IMR-90 (cell line): ENCODE data around the gene GBE1. TPM values are rescaled to one million over a fixed set of nuclear protein-coding genes. Genes with fewer than 3 reads are reported as not detected.

Experiments used
- ATAC-seq: fragments of 200-7000 bp; cut with Tn5 transposase; 2 replicates; pipeline ENCODE4 v1.9.1; 2020; ENCODE audit warnings: low read depth, mild to moderate bottlenecking, moderate library complexity
- BruUV-seq: library from RNA; stranded (reverse); fragments of 400-500 nt; replicated peaks from 2 replicates; lab custom pipeline; 2021; lab: Mats Ljungman, UMichigan
- CTCF ChIA-PET: fragments of 300-600 bp; formaldehyde crosslinking; extraction: SDS; loops from one replicate; lab custom pipeline; 2021; ENCODE audit warnings: antibody characterized with exemption; lab: Yijun Ruan, JAX
- POLR2A ChIA-PET: fragments of 300-600 bp; sonication (Branson Sonifier 250); formaldehyde crosslinking; loops from one replicate; lab custom pipeline; 2022; ENCODE audit warnings: antibody characterized with exemption; ENCODE audit not compliant: unreplicated experiment; lab: Charles Lee
- DNase-seq: peaks from one replicate; pipeline ENCODE4 v3.0.0; 2013
- H2AFZ ChIP-seq: replicated peaks from 2 replicates; pipeline ENCODE3; 2013; ENCODE audit warnings: low read length, mild to moderate bottlenecking; ENCODE audit not compliant: poor library complexity
- H2AK5ac ChIP-seq: 2 replicates; pipeline ENCODE4 v1.6.1; 2013; ENCODE audit warnings: low read depth, low read length, inconsistent platforms
- H2AK9ac ChIP-seq: replicated peaks from 2 replicates; pipeline ENCODE3; 2013; ENCODE audit warnings: mild to moderate bottlenecking, low read depth, low read length, moderate library complexity; ENCODE audit not compliant: poor library complexity
- H2BK120ac ChIP-seq: 2 replicates; pipeline ENCODE4 v1.6.1; 2013; ENCODE audit warnings: low read depth, low read length, inconsistent platforms
- H2BK15ac ChIP-seq: 3 replicates; pipeline ENCODE4 v1.6.1; 2013; ENCODE audit warnings: low read depth, low read length, inconsistent platforms
- H2BK20ac ChIP-seq: 2 replicates; pipeline ENCODE4 v1.6.1; 2013; ENCODE audit warnings: low read depth, mild to moderate bottlenecking, inconsistent platforms, low read length, moderate library complexity
- H2BK5ac ChIP-seq: 2 replicates; pipeline ENCODE4 v1.6.1; 2013; ENCODE audit warnings: mild to moderate bottlenecking, low read depth, low read length, inconsistent platforms; ENCODE audit not compliant: poor library complexity, severe bottlenecking
- H3K14ac ChIP-seq: replicated peaks from 2 replicates; pipeline ENCODE4 v1.6.1; 2013; ENCODE audit warnings: low read depth, low read length, inconsistent platforms
- H3K18ac ChIP-seq: 2 replicates; pipeline ENCODE4 v1.6.1; 2013; ENCODE audit warnings: low read depth, low read length, control low read depth
- H3K23ac ChIP-seq: 2 replicates; pipeline ENCODE4 v1.6.1; 2013; ENCODE audit warnings: low read depth, low read length, inconsistent platforms
- H3K27ac ChIP-seq: 2 replicates; pipeline ENCODE4 v1.5.1; 2013; ENCODE audit warnings: mild to moderate bottlenecking, control low read depth, low read length; ENCODE audit not compliant: insufficient read depth
- H3K27me3 ChIP-seq: 2 replicates; pipeline ENCODE4 v1.6.1; 2013; ENCODE audit warnings: low read length; ENCODE audit not compliant: control insufficient read depth, insufficient read depth
- H3K36me3 ChIP-seq: 2 replicates; pipeline ENCODE4 v1.6.1; 2013; ENCODE audit warnings: low read length, mixed read lengths; ENCODE audit not compliant: control insufficient read depth, insufficient read depth
- H3K4ac ChIP-seq: 2 replicates; pipeline ENCODE4 v1.6.1; 2013; ENCODE audit warnings: low read depth, low read length, inconsistent platforms
- H3K4me1 ChIP-seq: 2 replicates; pipeline ENCODE4 v1.6.1; 2013; ENCODE audit warnings: low read length, mixed read lengths; ENCODE audit not compliant: control insufficient read depth, insufficient read depth
- H3K4me2 ChIP-seq: 2 replicates; pipeline ENCODE4 v1.6.1; 2013; ENCODE audit warnings: low read depth, mild to moderate bottlenecking, control low read depth, low read length, moderate library complexity
- H3K4me3 ChIP-seq: 2 replicates; pipeline ENCODE4 v1.5.1; 2013; ENCODE audit warnings: low read depth, mild to moderate bottlenecking, control low read depth, low read length, moderate library complexity; ENCODE audit not compliant: insufficient read depth
- H3K56ac ChIP-seq: 2 replicates; pipeline ENCODE4 v1.6.1; 2013; ENCODE audit warnings: low read length, inconsistent platforms; ENCODE audit not compliant: insufficient read depth; ENCODE audit errors: extremely low read depth
- H3K79me1 ChIP-seq, 2 experiments: 2 replicates each; pipeline ENCODE4 v1.6.1; 2013; ENCODE audit warnings: low read length in 2 of 2, inconsistent platforms in 1 of 2, low read depth in 1 of 2
- H3K9ac ChIP-seq: 2 replicates; pipeline ENCODE4 v1.6.1; 2013; ENCODE audit warnings: low read depth, low read length, control low read depth
- H3K9me1 ChIP-seq: 2 replicates; pipeline ENCODE4 v1.6.1; 2013; ENCODE audit warnings: low read length, inconsistent platforms; ENCODE audit not compliant: insufficient read depth
- H3K9me3 ChIP-seq: 2 replicates; pipeline ENCODE4 v1.6.1; 2013; ENCODE audit warnings: low read length; ENCODE audit not compliant: control insufficient read depth, insufficient read depth
- H4K20me1 ChIP-seq: 2 replicates; pipeline ENCODE4 v1.6.1; 2013; ENCODE audit warnings: low read length, inconsistent platforms; ENCODE audit not compliant: insufficient read depth
- H4K5ac ChIP-seq: 2 replicates; pipeline ENCODE4 v1.6.1; 2013; ENCODE audit warnings: mild to moderate bottlenecking, low read depth, low read length, control low read depth
- H4K8ac ChIP-seq, 2 experiments: 2 replicates each; pipeline ENCODE4 v1.6.1; 2013; ENCODE audit warnings: low read depth in 2 of 2, low read length in 2 of 2, control low read depth in 1 of 2, inconsistent platforms in 1 of 2
- H4K91ac ChIP-seq: 2 replicates; pipeline ENCODE4 v1.6.1; 2013; ENCODE audit warnings: low read depth, low read length, inconsistent platforms; ENCODE audit not compliant: insufficient read depth
- BHLHE40 ChIP-seq: fragments of 150-350 bp; IDR thresholded peaks from 2 replicates; pipeline ENCODE4 v1.6.1; 2016; ENCODE audit warnings: mild to moderate bottlenecking, low read depth, low read length
- CEBPB ChIP-seq: IDR thresholded peaks from 2 replicates; pipeline ENCODE4 v1.6.1; 2012; ENCODE audit warnings: low read depth, low read length, improper control_type of control experiment
- CHD1 ChIP-seq: IDR thresholded peaks from 2 replicates; pipeline ENCODE4 v1.6.1; 2012; ENCODE audit warnings: low read depth, low read length, improper control_type of control experiment
- CTCF ChIP-seq: conservative IDR thresholded peaks from 2 replicates; pipeline ENCODE4 v1.5.1; 2012; ENCODE audit warnings: mild to moderate bottlenecking, low read depth, low read length, improper control_type of control experiment
- FOS ChIP-seq: fragments of 150-350 bp; IDR thresholded peaks from 2 replicates; pipeline ENCODE4 v1.6.1; 2016; ENCODE audit warnings: low read depth, low read length
- MAFK ChIP-seq: IDR thresholded peaks from 2 replicates; pipeline ENCODE4 v1.6.1; 2012; ENCODE audit warnings: low read depth, low read length, improper control_type of control experiment
- MAZ ChIP-seq: IDR thresholded peaks from 2 replicates; pipeline ENCODE4 v1.6.1; 2012; ENCODE audit warnings: low read depth, mild to moderate bottlenecking, low read length, improper control_type of control experiment, moderate library complexity, borderline replicate concordance
- MXI1 ChIP-seq: IDR thresholded peaks from 2 replicates; pipeline ENCODE4 v1.6.1; 2012; ENCODE audit warnings: low read depth, mild to moderate bottlenecking, low read length, moderate library complexity, borderline replicate concordance
- NFE2L2 ChIP-seq: fragments of 150-350 bp; IDR thresholded peaks from 2 replicates; pipeline ENCODE4 v1.6.1; 2016; ENCODE audit warnings: low read depth, mild to moderate bottlenecking, low read length
- POLR2A ChIP-seq: IDR thresholded peaks from 2 replicates; pipeline ENCODE4 v1.6.1; 2012; ENCODE audit warnings: mild to moderate bottlenecking, low read depth, low read length
- RAD21 ChIP-seq: IDR thresholded peaks from 2 replicates; pipeline ENCODE4 v1.6.1; 2012; ENCODE audit warnings: low read length, improper control_type of control experiment
- RCOR1 ChIP-seq: IDR thresholded peaks from 2 replicates; pipeline ENCODE4 v1.6.1; 2012; ENCODE audit warnings: mild to moderate bottlenecking, low read length, improper control_type of control experiment; ENCODE audit not compliant: insufficient replicate concordance
- RFX5 ChIP-seq: IDR thresholded peaks from 2 replicates; pipeline ENCODE4 v1.8.0; 2012; ENCODE audit warnings: low read depth, mild to moderate bottlenecking, low read length, moderate library complexity
- SMC3 ChIP-seq: fragments of 150-350 bp; IDR thresholded peaks from 2 replicates; pipeline ENCODE4 v1.6.1; 2016; ENCODE audit warnings: low read depth, mild to moderate bottlenecking, antibody characterized with exemption, low read length, moderate library complexity
- dilution Hi-C: fragments of 300-500 bp; cut with HindIII; formaldehyde crosslinking; loops from one replicate; pipeline ENCODE4 v1.14.3; 2018; ENCODE audit warnings: low sequenced_read_pairs; ENCODE audit not compliant: unreplicated experiment
- in situ Hi-C: fragments of 300-500 bp; cut with MboI; formaldehyde crosslinking; loops from 3 replicates; pipeline ENCODE4 v1.14.3; 2019; ENCODE audit warnings: low sequenced_read_pairs, inconsistent platforms, mixed read lengths
- intact Hi-C: fragments of 100-400 bp; cut with micrococcal nuclease; formaldehyde crosslinking; loops from 2 replicates; pipeline ENCODE4 v1.10.0; 2022
- polyA plus RNA-seq, 3 experiments: library from polyadenylated mRNA; depleted of rRNA; stranded (reverse); fragments of >200 nt; gene quantifications; 2 replicates each; pipeline ENCODE4 v1.2.3, GENCODE V29; 2012; ENCODE audit warnings: low replicate concordance in 1 of 3
- total RNA-seq: library from RNA; depleted of rRNA; stranded (reverse); fragments of >200 nt; gene quantifications from 2 replicates; pipeline ENCODE4 v1.2.3, GENCODE V29; 2012
- TF ChIP-seq, protein P1 (sequence below): fragments of 150-350 bp; IDR thresholded peaks from 2 replicates; pipeline ENCODE4 v1.6.1; 2016; ENCODE audit warnings: low read depth, mild to moderate bottlenecking, low read length, moderate library complexity, borderline replicate concordance
- TF ChIP-seq, protein P2 (sequence below): fragments of 150-350 bp; IDR thresholded peaks from 2 replicates; pipeline ENCODE4 v1.6.1; 2017; ENCODE audit warnings: mild to moderate bottlenecking, antibody characterized with exemption, low read length, low read depth

GBE1 gene
- total and polyA plus RNA-seq, 2 of the 4 experiments (the other 2 are of a cell fraction): 36.7 to 90.3 TPM

GRCh38 chr3:81666502-81667121 lies 94.8 kb downstream of the GBE1 start:
- Histone ChIP-seq H2BK15ac (no peak overlapping the region), H3K4me2 (no peak overlapping the region), H3K9ac (no peak overlapping the region), H3K4ac (no peak overlapping the region), H3K27me3 (no peaks in the 10 kb centered on the region), H3K79me1 (peaks cover 9 to 15% of the 10 kb centered on the region in 2 experiments), H2AK5ac (no peak overlapping the region), H2AFZ (no peak overlapping the region), H4K91ac (no peak overlapping the region), H3K9me1 (no peaks in the 10 kb centered on the region), H4K8ac (no peak overlapping the region), H4K5ac (no peak overlapping the region), H2BK120ac (no peak overlapping the region), H4K20me1 (no peaks in the 10 kb centered on the region), H3K27ac (no peak overlapping the region), H2AK9ac (no peak overlapping the region), H2BK20ac (no peak overlapping the region), H3K18ac (no peak overlapping the region), H3K9me3 (no peaks in the 10 kb centered on the region), H3K36me3 (peaks cover 5% of the 10 kb centered on the region), H3K14ac (no peak overlapping the region), H3K56ac (no peak overlapping the region), H3K4me1 (no peaks in the 10 kb centered on the region; the same call in 1 of the 2 replicates), H2BK5ac (no peak overlapping the region), H3K4me3 (no peak overlapping the region), H3K23ac (no peak overlapping the region)
- in situ Hi-C loops: loop anchor here (10.0 kb wide), 1 partner anchor 468 kb away; no protein-coding TSS in a partner anchor
- ATAC-seq (no peak; the same call in 1 of the 2 replicates), DNase-seq (peak; percentile 41)
- dilution Hi-C loops: no loop called here
- BruUV-seq: no TSS peak
- intact Hi-C loops: loop anchor here (1.0 to 2.0 kb wide), 3 partner anchors 94 to 467 kb away; partner anchors contain the start of gene GBE1
- POLR2A ChIA-PET: no interaction called here
- CTCF ChIA-PET: interaction anchor here (0.6 to 0.7 kb wide), 2 partner anchors 99 to 455 kb away, joined by 3 to 4 read pairs; no protein-coding TSS in a partner anchor
- TF ChIP-seq, protein P1, sequence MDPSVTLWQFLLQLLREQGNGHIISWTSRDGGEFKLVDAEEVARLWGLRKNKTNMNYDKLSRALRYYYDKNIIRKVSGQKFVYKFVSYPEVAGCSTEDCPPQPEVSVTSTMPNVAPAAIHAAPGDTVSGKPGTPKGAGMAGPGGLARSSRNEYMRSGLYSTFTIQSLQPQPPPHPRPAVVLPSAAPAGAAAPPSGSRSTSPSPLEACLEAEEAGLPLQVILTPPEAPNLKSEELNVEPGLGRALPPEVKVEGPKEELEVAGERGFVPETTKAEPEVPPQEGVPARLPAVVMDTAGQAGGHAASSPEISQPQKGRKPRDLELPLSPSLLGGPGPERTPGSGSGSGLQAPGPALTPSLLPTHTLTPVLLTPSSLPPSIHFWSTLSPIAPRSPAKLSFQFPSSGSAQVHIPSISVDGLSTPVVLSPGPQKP: no peak
- no peak for TF ChIP-seq MXI1
- TF ChIP-seq RCOR1: no peak
- no peak for TF ChIP-seq FOS
- TF ChIP-seq, protein P2, sequence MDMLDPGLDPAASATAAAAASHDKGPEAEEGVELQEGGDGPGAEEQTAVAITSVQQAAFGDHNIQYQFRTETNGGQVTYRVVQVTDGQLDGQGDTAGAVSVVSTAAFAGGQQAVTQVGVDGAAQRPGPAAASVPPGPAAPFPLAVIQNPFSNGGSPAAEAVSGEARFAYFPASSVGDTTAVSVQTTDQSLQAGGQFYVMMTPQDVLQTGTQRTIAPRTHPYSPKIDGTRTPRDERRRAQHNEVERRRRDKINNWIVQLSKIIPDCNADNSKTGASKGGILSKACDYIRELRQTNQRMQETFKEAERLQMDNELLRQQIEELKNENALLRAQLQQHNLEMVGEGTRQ: no peak
- peak; percentile 89 for TF ChIP-seq RAD21
- TF ChIP-seq MAFK: no peak
- no peak for TF ChIP-seq POLR2A
- no peak for TF ChIP-seq NFE2L2
- TF ChIP-seq BHLHE40: no peak
- TF ChIP-seq CEBPB: no peak
- TF ChIP-seq SMC3: peak; percentile 71
- TF ChIP-seq MAZ: no peak
- TF ChIP-seq CTCF: peak; percentile 85
- TF ChIP-seq CHD1: no peak
- TF ChIP-seq RFX5: no peak
